ENCODE data around the gene TMEM256.

- TF ChIP-seq CTCF (IDR thresholded peaks at IDR 0.05), result no peak
- TF ChIP-seq RFX5 (IDR thresholded peaks at IDR 0.05), result no peak
- TF ChIP-seq CHD2 (IDR thresholded peaks at IDR 0.05; ENCODE audit: low read length, partially characterized antibody), result no peak
- no peak for TF ChIP-seq SMC3 (IDR thresholded peaks at IDR 0.05)
- TF ChIP-seq CBX8 (IDR thresholded peaks at IDR 0.05), result no peak
Observed at GRCh38 chr17:7393613-7394451, 10.1 kb downstream of the TMEM256 start.
